Activated CD4-positive, alpha-beta T cell treated with anti-CD3 and anti-CD28 coated beads for 1 hour (primary cell): Measurements from ENCODE around the gene TIAM2.

Experiments
- DNase-seq: peaks from one replicate; pipeline ENCODE4 v3.0.0-alpha.2; 2020

The TIAM2 gene

GRCh38 chr6:155026706-155027045, 31.6 kb downstream of the TIAM2 start:
- no peak for DNase-seq

- DNase-seq = no peak
These were observed 35.1 kb downstream of the TIAM2 start for GRCh38 chr6:155030148-155030720.

- DNase-seq = no peak
These were observed 36.0 kb downstream of the TIAM2 start for GRCh38 chr6:155031091-155031490.

GRCh38 chr6:155033021-155033791, 38.1 kb downstream of the TIAM2 start:
- DNase-seq = no peak

- no peak for DNase-seq
These were observed 41.8 kb downstream of the TIAM2 start for GRCh38 chr6:155036907-155037306.

GRCh38 chr6:155038104-155038503, 43.0 kb downstream of the TIAM2 start:
- no peak for DNase-seq

GRCh38 chr6:155038527-155038926, 43.4 kb downstream of the TIAM2 start:
- DNase-seq = no peak

GRCh38 chr6:155039618-155040017, 44.5 kb downstream of the TIAM2 start:
- DNase-seq = no peak

- no peak for DNase-seq
These were observed 45.0 kb downstream of the TIAM2 start for GRCh38 chr6:155040154-155040553.

- no peak for DNase-seq
These were observed 46.0 kb downstream of the TIAM2 start for GRCh38 chr6:155040901-155041650.

GRCh38 chr6:155041741-155042279, 46.7 kb downstream of the TIAM2 start:
- DNase-seq = no peak

GRCh38 chr6:155042983-155043382, 47.9 kb downstream of the TIAM2 start:
- DNase-seq = no peak

GRCh38 chr6:155045561-155046404, 50.7 kb downstream of the TIAM2 start:
- no peak for DNase-seq

GRCh38 chr6:155047523-155047922, 52.4 kb downstream of the TIAM2 start:
- no peak for DNase-seq

- no peak for DNase-seq
These were observed 55.2 kb downstream of the TIAM2 start for GRCh38 chr6:155050311-155050710.

- DNase-seq = no peak
These were observed 59.6 kb downstream of the TIAM2 start for GRCh38 chr6:155054491-155055250.

- no peak for DNase-seq
These were observed 60.6 kb downstream of the TIAM2 start for GRCh38 chr6:155055729-155056128.

- no peak for DNase-seq
These were observed 61.6 kb downstream of the TIAM2 start for GRCh38 chr6:155056756-155057155.

- no peak for DNase-seq
These were observed 66.3 kb downstream of the TIAM2 start for GRCh38 chr6:155061381-155061780.

- no peak for DNase-seq
These were observed 67.8 kb downstream of the TIAM2 start for GRCh38 chr6:155062866-155063341.

- no peak for DNase-seq
These were observed 69.2 kb downstream of the TIAM2 start for GRCh38 chr6:155064303-155064702.

GRCh38 chr6:155066361-155066760, 71.2 kb downstream of the TIAM2 start:
- DNase-seq = no peak
